Sigmoid colon (tissue), 7 donors: Measurements from ENCODE around the gene BTBD9. TPM values are rescaled to one million over a fixed set of nuclear protein-coding genes. Genes with fewer than 3 reads are reported as not detected.
A peak's percentile ranks its signal among the peaks of the same experiment; 100 is the strongest.

Experiments used
- DNase-seq: peaks from one replicate; pipeline ENCODE4 v3.0.0-alpha.2; 2019
- H3K27ac ChIP-seq, 4 donors: fragments of 200-600 bp; sonication (generic); one replicate each; pipeline ENCODE4 v1.5.1; 2016 to 2019; ENCODE audit warnings: mild to moderate bottlenecking in 1 of 4
- H3K27me3 ChIP-seq, 3 donors: fragments of 200-600 bp; sonication (generic); one replicate each; pipeline ENCODE4 v1.5.1; 2019; ENCODE audit warnings: mild to moderate bottlenecking in 1 of 3
- H3K36me3 ChIP-seq, 4 donors: fragments of 200-600 bp; sonication (generic); one replicate each; pipeline ENCODE4 v1.5.1; 2016 to 2019
- H3K4me1 ChIP-seq, 4 donors: fragments of 200-600 bp; sonication (generic); one replicate each; pipeline ENCODE4 v1.5.1; 2017 to 2019
- H3K4me3 ChIP-seq, 4 donors: fragments of 200-600 bp; sonication (generic); one replicate each; pipeline ENCODE4 v1.5.1; 2017 to 2019; ENCODE audit warnings: mild to moderate bottlenecking in 2 of 4, moderate library complexity in 1 of 4
- H3K9me3 ChIP-seq, 4 donors: fragments of 200-600 bp in 3 of 4; sonication (generic) in 3 of 4; one replicate each; pipeline versions ENCODE4 v1.5.1 to v1.6.1; 2013 to 2019
- CTCF ChIP-seq, 4 experiments: fragments of 450-650 bp in 3 of 4; fragments of 200-600 bp in 1 of 4; IDR thresholded peaks; one replicate each; pipeline ENCODE4 v1.5.1; 2016 to 2019; ENCODE audit warnings: antibody characterized with exemption in 4 of 4, mild to moderate bottlenecking in 3 of 4, moderate library complexity in 2 of 4
- EP300 ChIP-seq, 4 donors: sonication (generic); formaldehyde crosslinking; IDR thresholded peaks; one replicate each; pipeline ENCODE4 v1.6.1; 2017; ENCODE audit warnings: antibody characterized with exemption in 4 of 4
- POLR2A ChIP-seq, 2 donors: fragments of 450-650 bp; IDR thresholded peaks; one replicate each; pipeline ENCODE4 v1.6.1; 2016; ENCODE audit warnings: antibody characterized with exemption in 2 of 2, mild to moderate bottlenecking in 2 of 2, moderate library complexity in 2 of 2
- POLR2AphosphoS5 ChIP-seq, 4 donors: sonication (generic); formaldehyde crosslinking; IDR thresholded peaks; one replicate each; pipeline ENCODE4 v1.6.1; 2017; ENCODE audit warnings: antibody characterized with exemption in 4 of 4
- WGBS, 2 donors: extraction: QIAGEN DNeasy Blood & Tissue Kit; methylation state at CpG; one replicate each; pipeline ENCODE4 v1.1.7; 2013; 5-methylcytosine and 5-hydroxymethylcytosine counted together
- intact Hi-C: fragments of 100-400 bp; cut with DNase I; formaldehyde crosslinking; loops from one replicate; pipeline ENCODE4 v1.15.1; 2023
- polyA plus RNA-seq, 3 donors: library from polyadenylated mRNA; stranded (reverse); fragments of 200-250 nt; gene quantifications; one replicate each; pipeline ENCODE4 v1.2.3, GENCODE V29; 2013
- total RNA-seq, 4 donors: library from RNA; depleted of rRNA; stranded (reverse); fragments of >200 nt; gene quantifications; one replicate each; pipeline ENCODE4 v1.1.0, GENCODE V29; 2016
- donor health status: healthy with polysubstance abuse.
- donor health status: Bipolar disorder and iron deficiency.
- donor health status: healthy.

The BTBD9 gene
- total and polyA plus RNA-seq, 7 donors: 3.6 to 20.8 (median 10.5) TPM

- H3K4me1 ChIP-seq: no peaks in the 10 kb centered on the region
- TF ChIP-seq POLR2AphosphoS5 (IDR thresholded peaks at IDR 0.05): no peak
- no peak for TF ChIP-seq EP300 (IDR thresholded peaks at IDR 0.05)
- H3K9me3 ChIP-seq: no peaks in the 10 kb centered on the region
- no peaks in the 10 kb centered on the region for H3K36me3 ChIP-seq
- no peaks in the 10 kb centered on the region for H3K27me3 ChIP-seq
- DNase-seq: no peak
- WGBS, 2 donors: 95 to 96% methylated on average over 15 of the region's 15 CpGs
- H3K4me3 ChIP-seq: no peak overlapping the region
- no peak overlapping the region for H3K27ac ChIP-seq
- intact Hi-C loops: no loop called here
Measured at GRCh38 chr6:38161331-38161730, 478.4 kb downstream of the BTBD9 start.

- no peak overlapping the region for H3K27ac ChIP-seq
- no peaks in the 10 kb centered on the region for H3K27me3 ChIP-seq
- no peaks in the 10 kb centered on the region for H3K36me3 ChIP-seq
- no peaks in the 10 kb centered on the region for H3K9me3 ChIP-seq
- no peaks in the 10 kb centered on the region for H3K4me1 ChIP-seq
- WGBS, 2 donors: 96 to 98% methylated on average over 25 of the region's 25 CpGs
- TF ChIP-seq POLR2A (IDR thresholded peaks at IDR 0.05) (no peak), POLR2AphosphoS5 (IDR thresholded peaks at IDR 0.05) (no peak), EP300 (IDR thresholded peaks at IDR 0.05) (no peak), CTCF (IDR thresholded peaks at IDR 0.05) (no peak)
- H3K4me3 ChIP-seq: no peak overlapping the region
- peak; percentile 51 for DNase-seq
- intact Hi-C loops: no loop called here
Measured at GRCh38 chr6:38160831-38161230, 478.9 kb downstream of the BTBD9 start.

- DNase-seq: no peak
- Histone ChIP-seq H3K27me3 (no peaks in the 10 kb centered on the region), H3K36me3 (no peaks in the 10 kb centered on the region), H3K4me1 (no peaks in the 10 kb centered on the region), H3K27ac (no peak overlapping the region), H3K4me3 (no peak overlapping the region), H3K9me3 (no peaks in the 10 kb centered on the region)
- TF ChIP-seq POLR2AphosphoS5 (IDR thresholded peaks at IDR 0.05) (no peak), CTCF (IDR thresholded peaks at IDR 0.05) (no peak), EP300 (IDR thresholded peaks at IDR 0.05) (no peak)
- WGBS, 2 donors: 76 to 93% methylated on average over 8 of the region's 8 CpGs
- intact Hi-C loops: no loop called here
Measured at GRCh38 chr6:38159596-38159995, 480.1 kb downstream of the BTBD9 start.

- intact Hi-C loops: no loop called here
- peaks cover 0 to 2% (median 0%) of the 10 kb centered on the region in 4 donors for H3K36me3 ChIP-seq
- no peaks in the 10 kb centered on the region for H3K27me3 ChIP-seq
- H3K27ac ChIP-seq: no peak overlapping the region
- no peak for TF ChIP-seq POLR2A (IDR thresholded peaks at IDR 0.05)
- TF ChIP-seq POLR2AphosphoS5 (IDR thresholded peaks at IDR 0.05): no peak
- no peak for TF ChIP-seq EP300 (IDR thresholded peaks at IDR 0.05)
- TF ChIP-seq CTCF (IDR thresholded peaks at IDR 0.05): no peak
- no peak for DNase-seq
- H3K9me3 ChIP-seq: no peaks in the 10 kb centered on the region
- WGBS, 2 donors: 87 to 97% methylated on average over 14 of the region's 14 CpGs
- H3K4me1 ChIP-seq: no peaks in the 10 kb centered on the region
- no peak overlapping the region for H3K4me3 ChIP-seq
Measured at GRCh38 chr6:38158762-38159350, 480.9 kb downstream of the BTBD9 start.

GRCh38 chr6:38157905-38158304 lies 481.8 kb downstream of the BTBD9 start:
- no peak overlapping the region for H3K4me3 ChIP-seq
- no peak for DNase-seq
- WGBS, 2 donors: 95 to 97% methylated on average over 11 of the region's 11 CpGs
- intact Hi-C loops: no loop called here
- no peaks in the 10 kb centered on the region for H3K27me3 ChIP-seq
- H3K36me3 ChIP-seq: peaks cover 0 to 11% (median 0%) of the 10 kb centered on the region in 4 donors
- no peak for TF ChIP-seq EP300 (IDR thresholded peaks at IDR 0.05)
- no peak for TF ChIP-seq POLR2AphosphoS5 (IDR thresholded peaks at IDR 0.05)
- TF ChIP-seq CTCF (IDR thresholded peaks at IDR 0.05): no peak
- TF ChIP-seq POLR2A (IDR thresholded peaks at IDR 0.05): no peak
- H3K27ac ChIP-seq: no peak overlapping the region
- H3K4me1 ChIP-seq: no peaks in the 10 kb centered on the region
- H3K9me3 ChIP-seq: no peaks in the 10 kb centered on the region
